HG03558 (cell line): ENCODE measurements around the gene ANKS1A.

ENCODE experiments used
- ATAC-seq: cut with Tn5 transposase; IDR thresholded peaks from one replicate; pipeline ENCODE4 v1.9.1; 2021; ENCODE audit warnings: moderate number of reproducible peaks; ENCODE audit not compliant: unreplicated experiment; ENCODE audit errors: extremely low read depth

The ANKS1A gene

GRCh38 chr6:35034411-35035191 is 145.5 kb downstream of the ANKS1A start:
- ATAC-seq, result no peak

DNA sequence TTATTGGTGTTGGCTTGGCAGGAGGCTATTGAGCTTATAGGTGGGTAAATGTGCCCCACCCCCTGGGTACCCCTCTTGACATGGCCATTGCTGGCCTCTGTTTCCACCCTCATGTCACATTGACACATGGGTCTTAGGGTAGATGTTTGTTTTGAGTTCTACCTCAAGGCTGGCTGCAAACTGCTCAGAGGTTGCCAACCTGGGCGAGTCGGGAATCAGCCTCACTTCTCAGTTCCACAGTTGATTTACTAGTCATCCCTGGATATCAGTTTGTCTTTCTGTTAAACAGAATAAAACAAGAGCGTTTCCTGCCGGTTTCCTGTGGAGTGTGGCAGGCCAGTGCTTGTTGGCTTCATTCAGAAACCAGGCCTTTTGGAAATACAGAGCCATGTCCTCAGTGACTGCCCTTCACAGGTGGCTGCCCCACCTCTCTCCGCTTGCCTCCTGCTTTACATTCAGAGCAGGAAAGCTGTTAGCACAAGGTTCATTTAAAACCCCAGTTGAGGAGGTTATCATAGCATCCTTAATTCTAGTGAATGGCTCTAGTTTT is 146.5 kb downstream of the ANKS1A start:
- no peak for ATAC-seq

DNA sequence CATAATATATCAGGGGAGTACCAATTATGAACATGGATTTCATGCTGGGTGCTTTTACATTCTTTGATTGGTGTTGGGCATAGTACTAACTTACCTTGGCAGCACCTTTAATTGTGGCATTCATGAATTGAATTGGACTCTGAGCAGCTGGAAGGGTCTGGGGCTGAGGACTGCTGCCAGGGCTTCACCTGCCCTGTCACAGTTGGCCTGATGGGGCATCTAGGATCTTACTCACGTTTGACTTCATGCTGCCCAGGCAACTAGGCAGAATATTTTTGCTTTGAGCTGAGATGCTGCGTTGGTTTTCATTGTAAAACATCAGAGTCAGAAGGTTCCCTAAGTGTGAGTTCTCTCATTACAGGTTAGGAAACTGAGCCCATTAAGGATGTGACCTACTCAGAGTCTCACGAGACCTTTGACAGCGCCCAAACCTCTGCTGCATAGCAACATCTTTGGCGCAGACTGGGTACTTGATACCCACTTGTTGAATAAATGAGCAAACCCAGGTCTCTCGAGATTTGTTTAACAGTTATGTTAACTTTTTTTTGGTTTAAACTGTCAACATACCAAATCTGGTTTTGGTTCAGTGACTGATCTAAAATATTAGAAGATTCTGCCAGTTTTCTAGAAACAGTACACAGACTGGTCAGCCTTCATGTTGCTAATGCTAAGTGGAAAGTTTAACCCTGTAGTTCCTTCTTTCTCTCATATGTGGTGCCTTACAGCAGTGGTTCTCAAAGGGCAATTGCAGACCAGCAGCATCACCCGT is 147.2 kb downstream of the ANKS1A start:
- ATAC-seq, result no peak

DNA sequence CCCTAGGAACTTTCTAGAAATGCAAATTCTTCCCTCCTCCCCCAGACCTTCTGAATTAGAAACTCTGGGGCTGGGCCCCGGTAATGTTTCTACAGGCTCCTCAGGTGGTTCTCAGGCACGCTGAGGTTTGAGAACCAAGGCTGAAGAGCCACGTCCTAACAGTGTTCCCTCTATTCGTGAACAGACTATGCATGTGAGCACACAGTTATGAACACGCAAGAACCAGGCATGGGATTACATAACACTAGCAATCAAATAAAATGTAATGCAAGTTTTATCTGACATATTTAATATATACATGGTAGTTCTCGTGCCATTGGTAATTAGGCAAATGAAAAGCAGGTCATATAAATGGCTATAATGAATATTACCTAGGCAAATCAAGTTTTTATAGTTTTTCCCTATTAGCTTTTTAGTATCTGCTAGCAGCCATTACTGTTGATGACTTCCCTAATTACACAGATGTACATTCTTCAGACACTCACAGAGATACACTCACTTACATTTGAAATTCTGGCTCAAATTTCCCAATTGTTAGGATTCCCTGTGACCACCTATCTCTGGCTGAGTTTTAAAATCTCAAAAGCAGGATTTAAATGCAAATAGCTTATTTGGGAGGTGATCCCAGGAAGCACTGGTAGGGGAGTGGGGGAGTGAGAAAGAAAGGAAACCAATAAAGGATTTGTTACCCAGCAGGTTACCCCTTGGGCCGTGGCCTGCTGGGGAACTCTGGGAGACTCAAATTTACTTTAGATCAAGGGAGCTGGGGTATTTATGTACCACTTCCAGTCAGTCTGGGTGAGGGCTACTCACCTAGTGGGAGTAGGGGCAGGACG is 148.0 kb downstream of the ANKS1A start:
- ATAC-seq, result no peak

DNA sequence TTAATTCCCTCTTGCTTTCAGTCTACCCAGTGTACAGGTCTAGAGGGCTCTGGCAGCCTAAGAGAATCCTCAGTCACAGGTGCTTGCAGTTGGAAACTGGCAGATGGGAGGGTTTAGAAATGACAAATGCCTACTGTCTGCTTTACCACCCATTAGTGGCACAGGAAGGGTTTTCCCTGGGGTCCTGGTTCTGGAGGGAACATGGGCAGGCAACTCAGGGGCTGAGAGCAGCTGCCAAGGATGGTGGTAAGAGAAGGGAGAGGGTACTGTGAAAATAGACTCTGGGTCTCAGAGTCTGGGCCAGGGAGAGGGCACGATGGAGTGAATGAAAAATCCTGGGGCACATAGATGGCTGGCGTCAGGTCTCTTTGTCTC is 148.6 kb downstream of the ANKS1A start:
- no peak for ATAC-seq

- ATAC-seq, result no peak
These were observed 149.0 kb downstream of the ANKS1A start for GRCh38 chr6:35038076-35038475.

GRCh38 chr6:35040398-35040797 is 151.3 kb downstream of the ANKS1A start:
- ATAC-seq, result no peak

DNA sequence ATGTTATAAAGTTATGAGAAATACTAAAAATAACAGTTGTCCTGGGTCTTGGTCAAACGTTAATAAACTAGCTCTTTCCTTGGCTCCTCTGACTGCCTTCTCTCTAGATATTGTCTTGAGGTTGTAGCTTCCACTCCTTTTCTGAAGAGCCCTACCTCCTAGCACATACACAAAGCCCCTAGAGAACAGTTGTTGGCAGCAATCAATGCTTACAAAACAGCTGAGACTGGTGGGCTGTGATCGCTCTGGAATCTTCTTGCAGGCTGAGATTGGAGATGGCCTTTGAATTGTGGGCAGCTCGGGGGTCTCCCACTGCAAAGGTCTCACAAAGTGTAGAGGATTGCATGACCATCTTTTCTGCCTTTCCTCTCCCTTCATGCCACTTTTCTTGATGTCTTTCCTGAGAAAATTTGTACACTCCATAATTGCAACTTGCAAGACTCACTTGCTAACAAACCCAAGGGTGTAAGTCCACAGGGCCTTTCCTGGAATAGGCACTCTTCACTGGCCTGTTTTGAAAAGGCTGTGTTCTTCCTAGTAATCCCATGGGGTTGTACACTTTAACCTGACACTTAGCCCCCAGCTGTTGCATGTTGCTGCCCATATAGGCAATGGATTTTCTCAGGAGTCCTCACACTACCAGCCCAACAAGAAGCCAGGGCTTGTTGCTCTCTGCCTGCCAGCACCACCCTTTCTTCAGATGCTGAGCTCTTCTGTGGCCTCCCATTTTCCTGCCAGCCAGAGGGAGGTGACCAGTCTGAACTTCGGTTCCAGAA is 152.2 kb downstream of the ANKS1A start:
- ATAC-seq, result no peak

DNA sequence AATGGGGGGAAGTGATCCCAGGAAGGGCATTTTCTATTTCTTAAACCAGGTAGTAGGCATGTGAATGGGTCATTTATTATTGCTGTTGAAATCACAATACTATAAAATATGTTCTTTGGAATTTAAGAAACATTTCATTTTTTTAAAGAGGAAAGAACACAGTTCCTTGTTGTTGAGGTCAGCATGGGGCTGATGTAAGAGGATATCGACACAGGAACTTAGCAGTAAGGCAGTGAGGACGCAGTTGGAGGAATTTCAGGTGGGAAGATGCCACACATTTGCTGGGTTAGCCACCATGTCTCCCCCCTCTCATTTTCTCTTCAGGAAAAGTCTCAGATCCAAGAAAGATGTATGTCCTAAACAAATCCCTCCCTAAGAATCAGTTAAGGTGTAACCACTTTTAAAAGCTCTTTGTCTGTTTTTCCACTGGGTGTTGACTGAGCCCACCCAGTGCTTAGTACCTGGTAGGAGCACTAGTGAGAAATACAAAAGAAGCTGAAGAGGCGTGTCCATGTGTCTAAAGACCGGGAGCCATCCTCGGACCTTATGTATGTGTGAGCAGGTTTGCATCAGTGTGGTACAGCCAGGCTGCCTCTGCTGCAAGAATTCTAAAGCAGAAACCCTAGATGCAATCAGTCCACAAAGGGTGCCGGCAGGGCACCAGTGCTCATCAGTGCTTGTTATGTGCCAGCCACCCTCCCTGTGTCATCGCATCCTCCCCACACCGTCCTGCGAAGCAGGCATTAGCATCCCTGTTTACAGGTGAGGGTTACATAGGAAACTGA is 153.2 kb downstream of the ANKS1A start:
- ATAC-seq, result no peak

DNA sequence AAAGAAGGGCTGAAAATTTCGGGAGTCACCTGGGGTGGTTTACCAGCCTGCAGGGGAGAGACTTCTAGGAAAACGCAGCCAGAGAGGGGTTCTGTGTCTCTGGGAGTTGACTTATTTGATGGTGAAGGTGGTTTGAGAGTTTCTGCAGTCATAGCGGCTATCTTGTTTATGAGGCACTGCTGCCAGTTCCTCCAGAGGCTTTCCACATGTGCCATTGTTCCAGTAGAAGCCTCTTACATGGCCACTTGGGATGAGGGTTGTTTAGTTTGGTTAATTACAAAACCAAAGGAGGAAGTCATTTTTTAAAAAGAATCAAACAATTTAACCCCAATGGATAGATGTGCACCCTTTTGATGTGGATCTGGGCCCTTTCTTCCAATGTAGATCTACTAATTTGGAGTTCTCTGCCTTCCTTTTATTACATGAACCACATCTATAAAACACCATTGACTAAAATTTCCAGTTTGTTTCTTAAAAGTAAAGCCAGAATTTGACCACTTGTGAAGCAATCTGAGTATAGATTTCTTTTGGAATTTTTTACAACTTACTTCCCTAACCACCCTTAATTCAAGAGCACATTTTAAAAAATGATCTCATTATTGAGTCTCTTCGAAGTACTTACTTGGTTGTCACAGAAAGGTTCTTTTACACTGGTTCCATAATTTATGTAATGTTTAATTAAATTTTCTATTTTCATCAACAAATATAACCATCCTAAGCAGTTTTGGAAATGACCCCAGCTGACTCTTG is 154.5 kb downstream of the ANKS1A start:
- ATAC-seq, result no peak

- no peak for ATAC-seq
These were observed 155.2 kb downstream of the ANKS1A start for GRCh38 chr6:35044145-35044745.

DNA sequence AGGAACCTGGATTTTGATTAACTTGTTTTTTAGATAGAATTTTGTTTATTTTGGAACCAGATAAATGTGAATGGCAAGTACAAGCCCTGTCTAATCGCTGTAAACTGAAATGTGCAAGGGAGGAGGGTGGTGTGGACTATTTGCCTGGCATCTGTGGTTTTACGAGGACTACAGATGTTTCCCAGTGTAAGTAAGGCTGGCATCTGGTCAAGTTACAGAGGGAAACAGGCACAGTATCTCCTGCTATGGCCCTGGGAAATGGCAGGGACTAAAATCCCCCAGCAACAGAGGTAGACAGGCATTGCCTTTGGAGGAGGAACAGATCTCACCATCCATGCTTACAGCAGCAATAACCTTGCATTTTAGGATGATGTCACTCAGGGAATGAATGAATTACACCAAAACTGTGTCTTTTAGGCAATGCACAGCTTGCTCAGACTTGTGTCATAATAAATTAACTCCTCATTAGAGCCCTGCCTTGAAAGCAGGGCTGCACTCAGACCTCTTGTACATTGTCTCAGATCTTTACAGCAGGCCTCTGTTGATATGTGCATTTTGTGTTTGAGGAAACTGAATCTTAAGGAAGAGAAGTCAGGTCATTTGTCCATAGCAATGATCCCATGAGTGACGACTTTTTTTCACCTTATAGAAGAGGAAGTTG is 155.8 kb downstream of the ANKS1A start:
- no peak for ATAC-seq

- ATAC-seq, result no peak
These were observed 157.0 kb downstream of the ANKS1A start for GRCh38 chr6:35046103-35046502.

DNA sequence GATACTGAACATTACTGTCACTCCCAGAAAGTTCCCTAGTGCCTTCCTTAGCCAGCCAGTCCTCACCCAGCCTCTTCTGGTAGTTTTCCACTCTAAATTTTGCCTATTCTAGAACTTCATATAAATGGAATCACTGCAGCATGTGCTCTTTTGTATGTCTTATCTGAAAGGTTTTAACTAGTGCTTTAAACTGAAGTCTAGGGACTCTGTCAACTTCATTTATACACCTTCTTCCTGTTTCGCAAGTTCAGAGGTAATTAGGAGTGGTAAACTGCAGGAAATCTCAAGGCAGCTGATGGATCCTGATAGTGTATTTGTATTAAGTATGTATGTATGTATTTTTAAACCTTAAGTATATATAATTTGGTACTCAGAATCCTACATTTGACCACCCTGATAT is 157.8 kb downstream of the ANKS1A start:
- ATAC-seq, result no peak

- no peak for ATAC-seq
These were observed 158.4 kb downstream of the ANKS1A start for GRCh38 chr6:35047265-35048011.

GRCh38 chr6:35048031-35048613 is 159.1 kb downstream of the ANKS1A start:
- ATAC-seq, result no peak
